AG20443 (cell line): Measurements from ENCODE around the gene ESYT2.

ENCODE experiments used
- DNase-seq: peaks from one replicate; pipeline ENCODE4 v3.0.0; 2012; ENCODE audit warnings: low spot score, mixed read lengths

The ESYT2 gene

GRCh38 chr7:158743219-158743618 lies 86.1 kb downstream of the ESYT2 start:
- DNase-seq: no peak

- no peak for DNase-seq
Observed at GRCh38 chr7:158742065-158742821, 87.1 kb downstream of the ESYT2 start.

- no peak for DNase-seq
Observed at GRCh38 chr7:158741294-158741666, 88.0 kb downstream of the ESYT2 start.

GRCh38 chr7:158740657-158741293 lies 88.5 kb downstream of the ESYT2 start:
- no peak for DNase-seq

- no peak for DNase-seq
Observed at GRCh38 chr7:158740013-158740656, 89.2 kb downstream of the ESYT2 start.

- no peak for DNase-seq
Observed at GRCh38 chr7:158738841-158739240, 90.5 kb downstream of the ESYT2 start.

GRCh38 chr7:158737064-158737695 lies 92.1 kb downstream of the ESYT2 start:
- DNase-seq: no peak

- no peak for DNase-seq
Observed at GRCh38 chr7:158735935-158736334, 93.4 kb downstream of the ESYT2 start.

- DNase-seq: no peak
Observed at GRCh38 chr7:158734861-158735260, 94.4 kb downstream of the ESYT2 start.

- no peak for DNase-seq
Observed at GRCh38 chr7:158733775-158734494, 95.4 kb downstream of the ESYT2 start.

- DNase-seq: no peak
Observed at GRCh38 chr7:158733220-158733519, 96.1 kb downstream of the ESYT2 start.

GRCh38 chr7:158732494-158733219 lies 96.7 kb downstream of the ESYT2 start:
- DNase-seq: no peak

GRCh38 chr7:158731761-158732160 lies 97.5 kb downstream of the ESYT2 start:
- DNase-seq: no peak

- DNase-seq: no peak
Observed at GRCh38 chr7:158730383-158731346, 98.6 kb downstream of the ESYT2 start.

- no peak for DNase-seq
Observed at GRCh38 chr7:158729646-158730382, 99.5 kb downstream of the ESYT2 start.

- no peak for DNase-seq
Observed at GRCh38 chr7:158728911-158729645, 100.2 kb downstream of the ESYT2 start.

GRCh38 chr7:158727690-158728089 lies 101.6 kb downstream of the ESYT2 start:
- DNase-seq: no peak

- DNase-seq: peak; percentile 7
Observed at GRCh38 chr7:158726277-158726807, 103.0 kb downstream of the ESYT2 start.

GRCh38 chr7:158725506-158725800 lies 103.9 kb downstream of the ESYT2 start:
- DNase-seq: no peak
